PFSK-1 (cell line): ENCODE measurements around the gene ODC1.

Experiments used
- POLR2AphosphoS5 ChIP-seq: IDR thresholded peaks from 2 replicates; pipeline ENCODE4 v1.6.1; 2012; ENCODE audit warnings: low read depth, mild to moderate bottlenecking, control low read depth, low read length, moderate library complexity
- SIN3A ChIP-seq: IDR thresholded peaks from 2 replicates; pipeline ENCODE4 v1.6.1; 2012; ENCODE audit warnings: mild to moderate bottlenecking, low read length, moderate library complexity, borderline replicate concordance; ENCODE audit not compliant: insufficient read depth

DNA sequence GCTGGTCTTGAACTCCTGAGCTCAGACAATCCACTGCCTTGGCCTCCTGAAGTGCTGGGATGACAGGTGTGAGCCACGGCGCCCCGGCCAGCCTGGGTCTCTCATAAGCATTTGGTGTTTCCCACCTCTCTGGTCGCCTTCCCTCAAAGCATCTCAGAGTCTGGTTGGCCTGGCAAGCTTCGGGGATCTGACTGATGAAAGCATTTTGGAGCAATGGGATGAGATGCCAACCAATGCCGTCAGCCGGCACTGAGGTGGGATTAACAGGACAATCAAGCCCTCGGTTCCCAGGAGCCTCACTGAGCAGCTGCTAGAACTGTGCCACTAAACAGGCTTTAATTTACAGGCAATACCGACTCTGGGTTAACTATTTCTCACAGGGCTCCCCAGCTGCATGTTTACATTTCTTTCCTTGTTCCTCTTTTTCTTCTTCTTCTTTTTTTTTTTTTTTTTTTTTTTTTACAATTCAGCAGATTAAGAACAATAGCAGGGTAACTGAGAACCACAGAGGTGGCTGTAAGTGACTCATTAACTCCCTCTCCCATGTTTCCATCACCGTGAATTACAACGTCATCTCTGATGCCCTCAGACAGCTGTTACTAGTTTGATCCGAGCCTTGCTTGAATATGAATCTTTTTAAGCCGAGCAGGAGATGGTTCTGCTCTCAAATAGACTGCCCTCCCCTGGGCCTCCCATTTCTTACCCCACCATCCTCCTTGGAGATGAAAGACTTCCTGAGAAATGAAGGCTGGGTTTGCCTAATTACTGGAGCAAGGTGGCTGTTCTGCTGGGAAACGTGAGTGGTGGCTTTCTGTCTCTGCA, 37.9 kb downstream of the ODC1 start:
- TF ChIP-seq POLR2AphosphoS5 (no peak), SIN3A (no peak)
